CD14-positive monocyte (primary cell): Measurements from ENCODE around the gene EPHB2. TPM values are rescaled to one million over a fixed set of nuclear protein-coding genes. Genes with fewer than 3 reads are reported as not detected.

ENCODE experiments used
- DNase-seq, 3 donors: peaks; one replicate each; pipeline ENCODE4 v3.0.0-alpha.2; 2011 to 2022
- H2AFZ ChIP-seq: 2 replicates; pipeline ENCODE4 v1.6.0; 2012; ENCODE audit warnings: mild to moderate bottlenecking, low read depth, low read length, inconsistent platforms; ENCODE audit not compliant: insufficient read depth, poor library complexity, severe bottlenecking
- H3K27ac ChIP-seq, 2 donors: 1 replicate in 1 of 2; 2 replicates in 1 of 2; pipeline ENCODE4 v1.5.1; 2012 to 2013; ENCODE audit warnings: low read length in 2 of 2, control low read depth in 1 of 2, inconsistent platforms in 1 of 2, low read depth in 1 of 2, mild to moderate bottlenecking in 1 of 2
- H3K27me3 ChIP-seq, 2 donors: one replicate each; pipeline versions ENCODE4 v1.6.0 to v1.6.1; 2011 to 2013; ENCODE audit warnings: low read length in 2 of 2; ENCODE audit not compliant: control insufficient read depth in 2 of 2, insufficient read depth in 2 of 2
- H3K36me3 ChIP-seq, 2 donors: replicated peaks in 1 of 2; 1 replicate in 1 of 2; 2 replicates in 1 of 2; pipeline versions ENCODE4 v1.5.1 to v1.6.1; 2012 to 2013; ENCODE audit warnings: low read length in 2 of 2, control low read depth in 1 of 2, inconsistent platforms in 1 of 2, mild to moderate bottlenecking in 1 of 2; ENCODE audit not compliant: insufficient read depth in 2 of 2, control insufficient read depth in 1 of 2
- H3K4me1 ChIP-seq, 2 donors: 1 replicate in 1 of 2; 2 replicates in 1 of 2; pipeline versions ENCODE4 v1.5.1 to v1.6.1; 2012 to 2013; ENCODE audit warnings: low read length in 2 of 2, control low read depth in 1 of 2, inconsistent platforms in 1 of 2, mild to moderate bottlenecking in 1 of 2, moderate library complexity in 1 of 2; ENCODE audit not compliant: insufficient read depth in 2 of 2, control insufficient read depth in 1 of 2
- H3K4me2 ChIP-seq: replicated peaks from 2 replicates; pipeline ENCODE3; 2012; ENCODE audit warnings: low read length, moderate library complexity, mild to moderate bottlenecking; ENCODE audit not compliant: poor library complexity, severe bottlenecking; ENCODE audit errors: extremely low read depth
- H3K4me3 ChIP-seq, 3 experiments: fragments of 200-600 bp in 1 of 3; sonication (generic) in 1 of 3; replicated peaks in 1 of 3; 1 replicate in 2 of 3; 2 replicates in 1 of 3; pipeline ENCODE4 v1.5.1; 2011 to 2013; ENCODE audit warnings: low read length in 3 of 3, mild to moderate bottlenecking in 3 of 3, control low read depth in 2 of 3, low read depth in 2 of 3, inconsistent platforms in 1 of 3, moderate library complexity in 1 of 3
- H3K79me2 ChIP-seq: 2 replicates; pipeline ENCODE4 v1.6.0; 2012; ENCODE audit warnings: mild to moderate bottlenecking, control low read depth, inconsistent platforms, low read length, moderate library complexity; ENCODE audit not compliant: insufficient read depth
- H3K9ac ChIP-seq: 2 replicates; pipeline ENCODE4 v1.6.0; 2017; ENCODE audit warnings: low read length, mild to moderate bottlenecking; ENCODE audit not compliant: insufficient read depth, poor library complexity, severe bottlenecking
- H3K9me3 ChIP-seq, 2 donors: replicated peaks in 1 of 2; 1 replicate in 1 of 2; 2 replicates in 1 of 2; pipeline versions ENCODE4 v1.5.1 to v1.6.1; 2012 to 2013; ENCODE audit warnings: low read length in 2 of 2, control low read depth in 1 of 2; ENCODE audit not compliant: control insufficient read depth in 1 of 2, insufficient read depth in 1 of 2
- H4K20me1 ChIP-seq: 2 replicates; pipeline ENCODE4 v1.6.0; 2012; ENCODE audit warnings: mild to moderate bottlenecking, low read length, control low read depth, moderate library complexity; ENCODE audit not compliant: insufficient read depth
- H3K27ac Mint-ChIP-seq, 7 donors: one replicate each; pipeline ENCODE4 v1.8.0; 2020; ENCODE audit warnings: mild to moderate bottlenecking in 7 of 7, mixed read lengths in 7 of 7, moderate library complexity in 6 of 7, inconsistent platforms in 2 of 7
- H3K27me3 Mint-ChIP-seq, 3 donors: one replicate each; pipeline ENCODE4 v1.8.0; 2021 to 2022; ENCODE audit warnings: low read depth in 3 of 3, mild to moderate bottlenecking in 3 of 3, mixed read lengths in 3 of 3, moderate library complexity in 3 of 3, inconsistent platforms in 1 of 3
- H3K36me3 Mint-ChIP-seq, 2 donors: one replicate each; pipeline ENCODE4 v1.8.0; 2020; ENCODE audit warnings: mixed read lengths in 2 of 2, inconsistent platforms in 1 of 2, mild to moderate bottlenecking in 1 of 2
- H3K4me1 Mint-ChIP-seq: one replicate; pipeline ENCODE4 v1.8.0; 2020; ENCODE audit warnings: mild to moderate bottlenecking, mixed read lengths
- H3K4me3 Mint-ChIP-seq, 2 donors: one replicate each; pipeline ENCODE4 v1.8.0; 2020; ENCODE audit warnings: mild to moderate bottlenecking in 2 of 2, mixed read lengths in 2 of 2, moderate library complexity in 1 of 2
- H3K9me3 Mint-ChIP-seq, 7 donors: one replicate each; pipeline ENCODE4 v1.8.0; 2020 to 2022; ENCODE audit warnings: mixed read lengths in 7 of 7, mild to moderate bottlenecking in 6 of 7, moderate library complexity in 6 of 7, inconsistent platforms in 2 of 7
- CTCF ChIP-seq: fragments of 200-600 bp; IDR thresholded peaks from one replicate; pipeline ENCODE4 v1.8.0; 2022; ENCODE audit warnings: antibody characterized with exemption, mild to moderate bottlenecking
- WGBS: methylation state at CpG from one replicate; pipeline ENCODE4 v1.1.5; 2013; ENCODE audit warnings: missing lambda C conversion rate; ENCODE audit not compliant: insufficient coverage; 5-methylcytosine and 5-hydroxymethylcytosine counted together
- intact Hi-C, 2 donors: fragments of 100-400 bp; cut with micrococcal nuclease; formaldehyde crosslinking; loops; one replicate each; pipeline versions ENCODE4 v1.15.0 to v1.15.1; 2023
- polyA plus RNA-seq, 3 donors: library from polyadenylated mRNA; depleted of rRNA in 1 of 3; unstranded in 2 of 3; stranded (reverse) in 1 of 3; fragments of 300-500 nt in 2 of 3; fragments of >200 nt in 1 of 3; fragmentation: Illumina TruSeq in 2 of 3; gene quantifications; 1 replicate in 2 of 3; 2 replicates in 1 of 3; pipeline ENCODE4 v1.2.3, GENCODE V29; 2012 to 2021

The EPHB2 gene
- polyA plus RNA-seq, 3 donors: 2.9 to 5.6 (median 3.4) TPM

- no peak for TF ChIP-seq CTCF
- H3K9ac ChIP-seq: no peak overlapping the region
- H3K27me3 ChIP-seq: no peaks in the 10 kb centered on the region
- Mint-ChIP-seq H3K36me3 (peaks cover 0 to 4% of the 10 kb centered on the region in 2 donors), H3K4me3 (no peak overlapping the region), H3K4me1 (peaks cover 7% of the 10 kb centered on the region), H3K27ac (no peak overlapping the region), H3K27me3 (peaks cover 0 to 5% (median 2%) of the 10 kb centered on the region in 3 donors), H3K9me3 (peaks cover 0 to 8% (median 2%) of the 10 kb centered on the region in 7 donors)
- H4K20me1 ChIP-seq: no peaks in the 10 kb centered on the region
- H3K9me3 ChIP-seq: no peaks in the 10 kb centered on the region
- DNase-seq: no peak
- no peak overlapping the region for H3K4me3 ChIP-seq
- intact Hi-C loops: loop anchor here in 1 of 2 donors (10.0 kb wide), 1 partner anchor 160 kb away; no protein-coding TSS in a partner anchor
- H3K79me2 ChIP-seq: no peaks in the 10 kb centered on the region
- no peak overlapping the region for H2AFZ ChIP-seq
- H3K36me3 ChIP-seq: no peaks in the 10 kb centered on the region
- H3K4me1 ChIP-seq: no peaks in the 10 kb centered on the region
- 98% methylated on average over 18 of the region's 24 CpGs for WGBS
- H3K27ac ChIP-seq: no peak overlapping the region
- H3K4me2 ChIP-seq: no peak overlapping the region
Measured at GRCh38 chr1:22864886-22865285, 154.2 kb downstream of the EPHB2 start.

- Histone ChIP-seq H3K36me3 (no peaks in the 10 kb centered on the region), H2AFZ (no peak overlapping the region), H3K4me2 (no peak overlapping the region), H3K27me3 (no peaks in the 10 kb centered on the region), H3K9ac (no peak overlapping the region), H3K4me1 (no peaks in the 10 kb centered on the region), H3K27ac (no peak overlapping the region), H3K4me3 (no peak overlapping the region), H4K20me1 (no peaks in the 10 kb centered on the region), H3K9me3 (no peaks in the 10 kb centered on the region), H3K79me2 (no peaks in the 10 kb centered on the region)
- no peak for TF ChIP-seq CTCF
- DNase-seq: no peak
- Mint-ChIP-seq H3K4me3 (no peak overlapping the region), H3K9me3 (peaks cover 0 to 7% (median 2%) of the 10 kb centered on the region in 7 donors), H3K4me1 (peaks cover 7% of the 10 kb centered on the region), H3K27me3 (peaks cover 0 to 5% (median 2%) of the 10 kb centered on the region in 3 donors), H3K27ac (peak overlapping the region in 1 of 7 donors; percentile 35), H3K36me3 (peaks cover 0 to 4% of the 10 kb centered on the region in 2 donors)
- whole genome bisulfite sequencing: 17% methylated on average over 4 of the region's 5 CpGs
- intact Hi-C loops: loop anchor here in 1 of 2 donors (10.0 kb wide), 1 partner anchor 161 kb away; no protein-coding TSS in a partner anchor
Measured at GRCh38 chr1:22865736-22866135, 155.1 kb downstream of the EPHB2 start.
